ENCODE data around the gene RERE.

RERE gene

GRCh38 chr1:8389958-8390535 lies 427.4 kb downstream of the RERE start:
- DNase-seq (ENCODE audit: low read depth): no peak
- no peak for TF ChIP-seq CTCF (conservative IDR thresholded peaks at IDR 0.05; ENCODE audit: control insufficient read depth, insufficient read depth, low read depth, low read length)
- no peak overlapping the region for H3K4me3 ChIP-seq (ENCODE audit: control insufficient read depth, low read depth, low read length)

GRCh38 chr1:8388732-8389562 lies 428.5 kb downstream of the RERE start:
- no peak for DNase-seq (ENCODE audit: low read depth)
- no peak for TF ChIP-seq CTCF (conservative IDR thresholded peaks at IDR 0.05; ENCODE audit: control insufficient read depth, insufficient read depth, low read depth, low read length)
- H3K4me3 ChIP-seq (ENCODE audit: control insufficient read depth, low read depth, low read length): no peak overlapping the region

- DNase-seq (ENCODE audit: low read depth): no peak
- TF ChIP-seq CTCF (conservative IDR thresholded peaks at IDR 0.05; ENCODE audit: control insufficient read depth, insufficient read depth, low read depth, low read length): no peak
- no peak overlapping the region for H3K4me3 ChIP-seq (ENCODE audit: control insufficient read depth, low read depth, low read length)
These were observed 431.2 kb downstream of the RERE start for GRCh38 chr1:8386247-8386646.

GRCh38 chr1:8384577-8384976 lies 432.9 kb downstream of the RERE start:
- no peak for TF ChIP-seq CTCF (conservative IDR thresholded peaks at IDR 0.05; ENCODE audit: control insufficient read depth, insufficient read depth, low read depth, low read length)
- H3K4me3 ChIP-seq (ENCODE audit: control insufficient read depth, low read depth, low read length): no peak overlapping the region
- DNase-seq (ENCODE audit: low read depth): peak; percentile 71

GRCh38 chr1:8384088-8384487 lies 433.4 kb downstream of the RERE start:
- no peak for TF ChIP-seq CTCF (conservative IDR thresholded peaks at IDR 0.05; ENCODE audit: control insufficient read depth, insufficient read depth, low read depth, low read length)
- no peak overlapping the region for H3K4me3 ChIP-seq (ENCODE audit: control insufficient read depth, low read depth, low read length)
- peak; percentile 44 for DNase-seq (ENCODE audit: low read depth)

GRCh38 chr1:8382608-8383505 lies 434.6 kb downstream of the RERE start:
- no peak for TF ChIP-seq CTCF (conservative IDR thresholded peaks at IDR 0.05; ENCODE audit: control insufficient read depth, insufficient read depth, low read depth, low read length)
- DNase-seq (ENCODE audit: low read depth): no peak

More at GRCh38 chr1:8382608-8383505, 434.6 kb downstream of the RERE start:
- no peak overlapping the region for H3K4me3 ChIP-seq (ENCODE audit: control insufficient read depth, low read depth, low read length)
